ENCODE data around the gene BCR. TPM values are rescaled to one million over a fixed set of nuclear protein-coding genes. Genes with fewer than 3 reads are reported as not detected.

Gene BCR
- total RNA-seq, 4 donors from 2014 or later: 36.9 to 514 (median 91.0) TPM

DNA sequence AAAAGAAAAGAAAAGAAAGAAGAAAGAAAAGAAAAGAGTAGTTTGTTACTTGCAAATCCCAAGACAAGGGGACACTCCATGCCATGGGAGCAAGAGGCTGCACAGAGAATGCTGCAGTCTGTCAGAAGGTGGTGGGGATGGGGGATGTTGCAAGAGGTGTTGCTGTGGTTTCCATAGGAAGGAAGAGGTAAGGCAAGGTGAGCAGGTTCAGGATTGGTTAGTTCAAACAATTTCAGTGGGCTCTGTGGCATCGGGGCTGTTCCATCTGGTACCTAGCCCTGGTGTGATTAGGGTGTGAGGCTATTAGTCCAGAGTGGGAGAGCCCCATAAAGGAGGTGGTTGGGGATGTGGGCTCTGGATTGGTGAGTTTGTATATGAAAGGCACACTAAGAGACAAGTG is 172.7 kb downstream of the BCR start:
- 83% methylated on average over 1 of the region's 1 CpG; no CpG with 5 or more reads in 1 of the 2 donors for WGBS, 2 donors (ENCODE audit: low coverage in 1 of 2)
- no peak for DNase-seq
- intact Hi-C loops (cut with DNase I; ENCODE audit: low total_unique reads) (no loop called here), in situ Hi-C loops (cut with MboI; ENCODE audit: low pct_ligation_motif_present in 1 of 4, low pct_unique_long_range_greater_than_20kb in 1 of 4, low sequenced_read_pairs in 3 of 4) (no loop called here)
- no peaks in the 10 kb centered on the region for H3K4me1 ChIP-seq
- no peaks in the 10 kb centered on the region for H3K9me3 ChIP-seq
- no peak overlapping the region for H3K4me3 ChIP-seq
- peaks cover 12% of the 10 kb centered on the region for H3K27me3 ChIP-seq
- TF ChIP-seq, protein P1, sequence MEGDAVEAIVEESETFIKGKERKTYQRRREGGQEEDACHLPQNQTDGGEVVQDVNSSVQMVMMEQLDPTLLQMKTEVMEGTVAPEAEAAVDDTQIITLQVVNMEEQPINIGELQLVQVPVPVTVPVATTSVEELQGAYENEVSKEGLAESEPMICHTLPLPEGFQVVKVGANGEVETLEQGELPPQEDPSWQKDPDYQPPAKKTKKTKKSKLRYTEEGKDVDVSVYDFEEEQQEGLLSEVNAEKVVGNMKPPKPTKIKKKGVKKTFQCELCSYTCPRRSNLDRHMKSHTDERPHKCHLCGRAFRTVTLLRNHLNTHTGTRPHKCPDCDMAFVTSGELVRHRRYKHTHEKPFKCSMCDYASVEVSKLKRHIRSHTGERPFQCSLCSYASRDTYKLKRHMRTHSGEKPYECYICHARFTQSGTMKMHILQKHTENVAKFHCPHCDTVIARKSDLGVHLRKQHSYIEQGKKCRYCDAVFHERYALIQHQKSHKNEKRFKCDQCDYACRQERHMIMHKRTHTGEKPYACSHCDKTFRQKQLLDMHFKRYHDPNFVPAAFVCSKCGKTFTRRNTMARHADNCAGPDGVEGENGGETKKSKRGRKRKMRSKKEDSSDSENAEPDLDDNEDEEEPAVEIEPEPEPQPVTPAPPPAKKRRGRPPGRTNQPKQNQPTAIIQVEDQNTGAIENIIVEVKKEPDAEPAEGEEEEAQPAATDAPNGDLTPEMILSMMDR (IDR thresholded peaks at IDR 0.05): no peak
- TF ChIP-seq POLR2A (IDR thresholded peaks at IDR 0.05): no peak
- no peak for TF ChIP-seq EP300 (IDR thresholded peaks at IDR 0.05; ENCODE audit: low read depth)
- no peak for TF ChIP-seq POLR2AphosphoS5 (IDR thresholded peaks at IDR 0.05)
- H3K27ac ChIP-seq: no peak overlapping the region
- H3K36me3 ChIP-seq: no peaks in the 10 kb centered on the region

DNA sequence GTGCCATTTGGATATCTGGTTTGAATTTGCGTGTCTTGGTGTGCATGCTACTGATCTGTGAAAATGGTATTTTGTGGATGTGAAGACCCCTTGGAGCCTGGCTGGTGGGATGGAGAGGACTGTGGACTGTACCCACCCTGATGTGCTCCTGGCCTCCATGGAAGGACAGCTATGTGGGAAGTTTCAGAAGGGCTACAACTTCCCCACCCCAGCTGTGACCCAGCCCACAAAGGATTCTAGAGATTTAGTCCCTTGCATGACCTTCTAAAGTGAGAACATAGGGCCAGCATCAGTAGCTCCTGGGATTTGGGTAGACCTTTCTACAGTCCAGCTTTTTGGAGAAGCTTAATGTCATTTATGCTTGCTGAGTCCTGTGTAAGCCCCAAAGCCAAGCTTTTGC is 173.4 kb downstream of the BCR start:
- 86 to 100% methylated on average over 1 of the region's 1 CpG for WGBS, 2 donors (ENCODE audit: low coverage in 1 of 2)
- intact Hi-C loops (cut with DNase I; ENCODE audit: low total_unique reads): no loop called here
- H3K27ac ChIP-seq: no peak overlapping the region
- TF ChIP-seq, protein P1 (IDR thresholded peaks at IDR 0.05): no peak
- no peak for TF ChIP-seq EP300 (IDR thresholded peaks at IDR 0.05; ENCODE audit: low read depth)
- TF ChIP-seq POLR2A (IDR thresholded peaks at IDR 0.05): no peak
- no peak for TF ChIP-seq POLR2AphosphoS5 (IDR thresholded peaks at IDR 0.05)
- peaks cover 12% of the 10 kb centered on the region for H3K27me3 ChIP-seq
- in situ Hi-C loops (cut with MboI; ENCODE audit: low pct_ligation_motif_present in 1 of 4, low pct_unique_long_range_greater_than_20kb in 1 of 4, low sequenced_read_pairs in 3 of 4): no loop called here
- H3K4me1 ChIP-seq: no peaks in the 10 kb centered on the region
- no peaks in the 10 kb centered on the region for H3K36me3 ChIP-seq
- DNase-seq: no peak
- no peak overlapping the region for H3K4me3 ChIP-seq
- no peaks in the 10 kb centered on the region for H3K9me3 ChIP-seq

DNA sequence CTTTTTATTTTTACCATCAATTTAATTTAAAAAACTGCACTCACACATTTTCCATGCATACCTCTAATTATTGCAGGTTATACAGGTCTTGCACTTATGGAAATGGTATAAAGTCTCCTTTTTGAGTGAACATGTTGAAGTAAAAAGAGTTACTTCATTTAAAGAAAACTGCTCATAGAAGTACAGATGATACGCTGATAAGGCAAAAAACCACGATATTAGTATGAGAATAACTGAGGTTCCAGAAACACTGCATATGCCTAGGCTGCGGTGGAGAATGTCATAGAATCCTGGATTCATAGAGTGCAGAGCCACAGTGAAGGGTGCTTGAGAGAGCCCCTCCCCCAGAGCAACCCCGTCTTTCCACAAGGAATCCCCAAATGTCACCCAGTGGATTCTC is 175.8 kb downstream of the BCR start:
- Histone ChIP-seq H3K27me3 (peaks cover 8% of the 10 kb centered on the region), H3K36me3 (no peaks in the 10 kb centered on the region), H3K27ac (no peak overlapping the region), H3K4me3 (no peak overlapping the region), H3K9me3 (no peaks in the 10 kb centered on the region), H3K4me1 (no peaks in the 10 kb centered on the region)
- intact Hi-C loops (cut with DNase I; ENCODE audit: low total_unique reads) (no loop called here), in situ Hi-C loops (cut with MboI; ENCODE audit: low pct_ligation_motif_present in 1 of 4, low pct_unique_long_range_greater_than_20kb in 1 of 4, low sequenced_read_pairs in 3 of 4) (no loop called here)
- TF ChIP-seq, protein P1 (IDR thresholded peaks at IDR 0.05): no peak
- TF ChIP-seq POLR2AphosphoS5 (IDR thresholded peaks at IDR 0.05) (no peak), POLR2A (IDR thresholded peaks at IDR 0.05) (no peak), EP300 (IDR thresholded peaks at IDR 0.05; ENCODE audit: low read depth) (no peak)
- DNase-seq: no peak
- WGBS, 2 donors (ENCODE audit: low coverage in 1 of 2): 70 to 100% methylated on average over 2 to 4 of the region's 4 CpGs

DNA sequence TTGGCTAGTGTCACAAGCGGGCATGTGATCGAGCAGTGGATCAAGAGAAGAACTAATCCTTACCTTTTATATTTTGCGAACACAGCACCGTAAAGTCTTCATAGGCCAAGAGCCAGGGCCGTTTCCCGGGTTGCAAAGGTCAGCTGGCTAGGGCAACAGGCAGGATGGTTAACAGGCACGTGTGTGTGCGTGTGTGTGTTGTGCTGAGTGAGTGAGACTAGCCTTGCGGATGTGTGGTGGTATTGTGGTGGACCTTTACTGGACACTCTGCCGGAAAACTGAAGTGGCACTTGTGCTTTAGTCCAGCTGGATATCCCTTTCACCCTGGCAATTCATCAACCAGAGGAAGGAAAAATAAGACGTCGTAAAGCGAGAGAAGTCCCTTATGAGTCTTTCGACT is 176.7 kb downstream of the BCR start:
- H3K4me3 ChIP-seq: no peak overlapping the region
- no peaks in the 10 kb centered on the region for H3K9me3 ChIP-seq
- 20 to 61% methylated on average over 1 to 14 of the region's 14 CpGs for WGBS, 2 donors (ENCODE audit: low coverage in 1 of 2)
- DNase-seq: no peak
- no peaks in the 10 kb centered on the region for H3K36me3 ChIP-seq
- no peak overlapping the region for H3K27ac ChIP-seq
- H3K4me1 ChIP-seq: no peaks in the 10 kb centered on the region
- TF ChIP-seq POLR2AphosphoS5 (IDR thresholded peaks at IDR 0.05): no peak
- H3K27me3 ChIP-seq: peaks cover 8% of the 10 kb centered on the region
- intact Hi-C loops (cut with DNase I; ENCODE audit: low total_unique reads) (no loop called here), in situ Hi-C loops (cut with MboI; ENCODE audit: low pct_ligation_motif_present in 1 of 4, low pct_unique_long_range_greater_than_20kb in 1 of 4, low sequenced_read_pairs in 3 of 4) (no loop called here)

DNA sequence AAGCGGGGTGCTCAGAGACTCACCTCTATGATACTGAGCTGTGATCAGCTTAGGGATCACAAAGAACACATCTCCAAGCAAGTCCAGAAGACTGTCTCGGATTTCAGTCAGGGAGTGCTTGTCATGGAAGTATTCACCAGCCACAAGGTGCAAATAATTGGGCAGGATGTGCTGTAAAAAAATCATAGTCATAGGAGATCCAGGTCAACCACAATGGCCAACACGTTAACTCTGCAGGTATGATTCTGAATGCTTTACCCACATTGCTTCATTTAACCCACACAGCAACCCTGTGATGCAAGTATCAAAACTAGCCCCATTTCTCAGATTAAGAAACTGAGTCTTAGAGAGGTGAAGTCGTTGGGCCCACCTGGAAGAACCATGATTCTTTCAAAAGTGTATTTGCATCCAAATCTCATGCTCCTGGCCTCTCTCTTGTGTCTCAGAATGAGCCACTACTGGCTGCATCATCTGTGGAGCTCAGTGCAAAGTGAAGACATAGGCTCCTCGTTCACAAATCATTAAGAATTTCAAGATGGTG is 179.3 kb downstream of the BCR start:
- TF ChIP-seq POLR2AphosphoS5 (IDR thresholded peaks at IDR 0.05) (no peak), POLR2A (IDR thresholded peaks at IDR 0.05) (no peak), EP300 (IDR thresholded peaks at IDR 0.05; ENCODE audit: low read depth) (no peak)
- TF ChIP-seq, protein P1 (IDR thresholded peaks at IDR 0.05): no peak
- H3K36me3 ChIP-seq: no peaks in the 10 kb centered on the region
- no peaks in the 10 kb centered on the region for H3K27me3 ChIP-seq
- no peaks in the 10 kb centered on the region for H3K9me3 ChIP-seq
- WGBS, 2 donors (ENCODE audit: low coverage in 1 of 2): 71% methylated on average over 5 of the region's 5 CpGs; no CpG with 5 or more reads in 1 of the 2 donors
- H3K4me3 ChIP-seq: no peak overlapping the region
- in situ Hi-C loops (cut with MboI; ENCODE audit: low pct_ligation_motif_present in 1 of 4, low pct_unique_long_range_greater_than_20kb in 1 of 4, low sequenced_read_pairs in 3 of 4) (no loop called here), intact Hi-C loops (cut with DNase I; ENCODE audit: low total_unique reads) (no loop called here)
- no peak for DNase-seq
- H3K27ac ChIP-seq: no peak overlapping the region
- H3K4me1 ChIP-seq: no peaks in the 10 kb centered on the region

Data from transverse colon (tissue), 4 donors.